Activated CD8-positive, alpha-beta memory T cell treated with anti-CD3 and anti-CD28 coated beads for 36 hours (primary cell): Measurements from ENCODE around the gene EIF4H. TPM values are rescaled to one million over a fixed set of nuclear protein-coding genes. Genes with fewer than 3 reads are reported as not detected.
"Not testable (repeated sequence)": the region's sequence is repeated elsewhere in the genome, so short reads cannot be mapped to it uniquely, and the experiment has no call there.

ENCODE experiments used
- CTCF ChIA-PET: fragments of 350-600 bp; sonication (Branson Sonifier 250); formaldehyde crosslinking; loops from one replicate; lab custom pipeline; 2021; ENCODE audit warnings: antibody characterized with exemption; lab: Charles Lee
- POLR2A ChIA-PET: fragments of 350-600 bp; sonication (Branson Sonifier 250); formaldehyde crosslinking; loops from one replicate; lab custom pipeline; 2021; ENCODE audit warnings: antibody characterized with exemption; lab: Charles Lee
- total RNA-seq, 2 experiments: library from RNA; stranded (reverse); gene quantifications; one replicate each; pipeline ENCODE4 v1.2.3, GENCODE V29; 2021

Gene EIF4H
- total RNA-seq, 2 experiments from 2014 or later: 411 to 415 TPM

DNA sequence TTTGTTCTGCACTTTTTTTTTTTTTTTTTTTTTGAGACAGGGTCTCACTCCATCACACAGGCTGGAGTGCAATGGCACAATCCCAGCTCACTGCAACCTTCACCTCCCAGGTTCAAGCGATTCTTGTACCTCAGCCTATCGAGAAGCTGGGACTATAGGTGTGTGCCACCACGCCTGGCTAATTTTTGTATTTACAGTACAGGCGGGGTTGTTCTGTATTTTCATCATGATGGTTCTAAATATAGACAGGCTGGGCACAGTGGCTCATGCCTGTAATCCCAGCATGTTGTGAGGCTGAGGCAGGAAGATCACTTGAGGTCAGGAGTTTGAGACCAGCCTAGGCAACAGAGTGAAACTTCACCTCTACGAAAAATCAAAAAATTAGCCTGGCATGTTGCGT lies 6.8 kb upstream of the EIF4H start:
- CTCF ChIA-PET, POLR2A ChIA-PET: not testable (repeated sequence)

DNA sequence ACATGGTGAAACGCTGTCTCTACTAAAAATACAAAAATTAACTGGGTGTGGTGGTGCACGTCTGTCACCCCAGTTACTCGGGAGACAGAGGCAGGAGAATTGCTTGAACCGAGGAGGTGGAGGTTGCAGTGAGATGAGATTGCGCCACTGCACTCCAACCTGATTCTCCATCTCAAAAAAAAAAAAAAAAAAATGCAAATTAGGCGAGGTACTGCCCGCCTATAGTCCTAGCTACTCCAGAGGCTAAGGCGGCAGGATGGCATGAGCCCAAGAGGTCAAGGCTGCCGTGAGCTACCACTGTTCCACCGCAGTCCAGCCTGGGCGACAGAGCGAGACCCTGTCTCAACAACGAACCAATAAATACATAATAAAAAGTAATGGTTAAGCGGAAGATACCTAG lies 1.1 kb upstream of the EIF4H start:
- CTCF ChIA-PET: no interaction called here
- POLR2A ChIA-PET: interaction anchor here (0.6 to 2.7 kb wide), 2 partner anchors 89 to 740 kb away, joined by 8 to 19 read pairs; partner anchors contain the start of gene LIMK1

DNA sequence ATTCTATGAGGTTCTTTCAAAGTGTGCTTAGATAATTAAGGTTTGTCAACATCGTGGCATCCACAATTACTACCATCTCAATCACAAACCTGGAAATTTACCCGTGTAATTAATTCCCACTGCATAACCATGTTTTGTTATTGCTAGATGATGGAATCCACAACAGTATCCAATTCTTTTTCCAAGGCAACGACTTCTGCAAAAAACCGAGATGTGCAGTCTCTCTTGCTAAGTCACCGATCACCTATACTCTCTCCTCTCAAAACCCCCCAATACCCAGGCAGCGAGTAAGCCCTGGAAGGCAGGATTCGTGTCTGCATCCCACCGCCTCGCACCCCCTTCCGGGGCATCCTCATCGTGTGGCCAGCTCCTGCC lies 678 bp upstream of the EIF4H start:
- CTCF ChIA-PET: interaction anchor here (0.9 kb wide), 1 partner anchor 255 kb away, joined by 3 read pairs; no protein-coding TSS in a partner anchor
- POLR2A ChIA-PET: interaction anchor here (0.6 to 2.7 kb wide), 3 partner anchors 36 to 740 kb away, joined by 3 to 19 read pairs (median 8); partner anchors contain the start of gene LIMK1

DNA sequence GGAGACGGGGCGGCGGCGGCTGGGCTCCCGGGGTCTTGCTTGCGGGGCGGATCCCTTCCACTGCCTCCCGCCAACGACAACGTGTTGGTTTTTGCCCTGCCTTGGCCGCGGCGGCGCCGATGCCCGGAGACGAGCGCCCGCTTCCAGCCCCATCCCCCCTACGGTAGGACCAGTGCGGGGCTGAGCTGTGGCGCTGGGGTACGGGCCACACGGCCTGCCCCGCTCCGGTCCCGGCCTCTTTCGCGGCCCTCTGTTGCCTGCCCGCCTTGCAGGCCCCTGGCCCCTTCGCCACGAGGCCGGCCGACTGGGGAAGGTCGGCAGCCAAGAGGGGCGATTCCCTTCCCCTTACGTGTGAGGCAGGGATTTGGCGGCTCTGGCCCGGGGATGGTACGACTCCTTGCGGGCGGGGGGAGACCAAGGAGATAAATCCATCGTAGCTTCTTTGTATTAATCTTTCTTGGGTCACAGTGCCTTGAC lies 488 bp downstream of the EIF4H start:
- ChIA-PET POLR2A (interaction anchor here (1.1 to 2.7 kb wide), 3 partner anchors 9 to 91 kb away, joined by 3 to 19 read pairs (median 5); partner anchors contain the start of gene LIMK1), CTCF (interaction anchor here (1.0 to 1.3 kb wide), 2 partner anchors 9 to 32 kb away, joined by 3 to 4 read pairs; no protein-coding TSS in a partner anchor)

DNA sequence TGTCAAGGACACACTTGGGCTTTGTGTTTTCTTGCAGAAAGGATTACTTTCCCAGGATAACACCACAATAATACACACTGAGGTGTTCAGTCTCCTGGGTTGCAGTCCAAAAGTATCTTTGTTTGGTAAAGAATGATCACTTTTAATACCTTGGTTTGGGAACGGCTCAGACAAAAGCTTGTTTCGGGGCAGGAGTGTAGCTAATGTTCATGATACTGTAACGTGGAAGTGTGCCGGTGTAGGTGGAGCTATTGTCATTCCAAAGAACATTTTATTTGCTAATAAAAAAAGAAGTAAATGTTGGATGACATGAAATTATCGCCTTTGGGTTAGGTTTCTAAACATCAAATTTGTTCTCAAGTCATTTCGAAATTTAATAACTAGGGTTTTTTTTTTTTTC lies 1.2 kb downstream of the EIF4H start:
- POLR2A ChIA-PET: interaction anchor here (1.1 to 2.7 kb wide), 3 partner anchors 8 to 92 kb away, joined by 3 to 19 read pairs (median 5); partner anchors contain the start of gene LIMK1
- CTCF ChIA-PET: interaction anchor here (0.9 to 1.3 kb wide), 2 partner anchors 31 to 82 kb away, joined by 4 to 5 read pairs; no protein-coding TSS in a partner anchor

DNA sequence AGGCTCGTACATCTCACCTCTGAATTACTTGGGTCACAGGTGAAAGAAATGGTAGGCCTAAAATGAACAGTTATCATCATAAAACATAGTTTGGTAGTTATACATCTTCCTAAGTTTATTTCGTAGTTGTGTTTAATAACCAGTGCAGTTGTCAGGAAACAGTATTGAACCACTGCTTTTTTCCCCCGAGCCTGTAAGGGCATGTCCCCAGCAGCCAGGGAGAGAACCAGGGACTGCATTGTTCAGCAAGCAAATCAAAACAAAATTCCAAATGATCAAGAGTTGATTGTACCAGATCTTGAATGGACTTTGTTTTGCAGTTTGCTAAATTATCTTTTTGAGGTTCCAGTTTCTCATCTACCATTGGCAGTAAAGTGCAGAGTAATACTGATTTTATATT lies 2.4 kb downstream of the EIF4H start:
- POLR2A ChIA-PET: no interaction called here
- CTCF ChIA-PET: no interaction called here

DNA sequence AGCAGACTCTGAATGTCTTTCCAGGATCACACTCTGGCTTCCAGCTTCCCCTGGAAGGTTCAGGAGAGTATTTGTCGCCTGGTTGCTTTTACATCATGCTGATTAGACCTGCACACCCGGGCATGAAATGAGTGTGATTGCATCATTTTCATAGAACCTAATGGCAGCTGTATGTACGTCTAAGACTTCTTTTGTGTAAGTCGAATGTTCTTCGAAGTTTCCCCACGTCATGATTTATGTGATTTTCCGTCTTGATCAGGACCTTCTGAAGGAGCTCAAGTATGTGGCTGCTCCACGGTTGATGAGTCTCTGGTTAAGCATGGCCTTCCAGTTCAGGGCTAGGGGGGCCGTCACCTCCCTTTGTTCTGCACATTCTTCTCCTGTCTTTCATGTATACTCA lies 4.5 kb downstream of the EIF4H start:
- POLR2A ChIA-PET: interaction anchor here (1.8 kb wide), 1 partner anchor 95 kb away, joined by 5 read pairs; the partner anchor contains the start of gene LIMK1
- CTCF ChIA-PET: interaction anchor here (0.6 to 2.6 kb wide), 2 partner anchors 12 to 28 kb away, joined by 3 to 9 read pairs; no protein-coding TSS in a partner anchor

DNA sequence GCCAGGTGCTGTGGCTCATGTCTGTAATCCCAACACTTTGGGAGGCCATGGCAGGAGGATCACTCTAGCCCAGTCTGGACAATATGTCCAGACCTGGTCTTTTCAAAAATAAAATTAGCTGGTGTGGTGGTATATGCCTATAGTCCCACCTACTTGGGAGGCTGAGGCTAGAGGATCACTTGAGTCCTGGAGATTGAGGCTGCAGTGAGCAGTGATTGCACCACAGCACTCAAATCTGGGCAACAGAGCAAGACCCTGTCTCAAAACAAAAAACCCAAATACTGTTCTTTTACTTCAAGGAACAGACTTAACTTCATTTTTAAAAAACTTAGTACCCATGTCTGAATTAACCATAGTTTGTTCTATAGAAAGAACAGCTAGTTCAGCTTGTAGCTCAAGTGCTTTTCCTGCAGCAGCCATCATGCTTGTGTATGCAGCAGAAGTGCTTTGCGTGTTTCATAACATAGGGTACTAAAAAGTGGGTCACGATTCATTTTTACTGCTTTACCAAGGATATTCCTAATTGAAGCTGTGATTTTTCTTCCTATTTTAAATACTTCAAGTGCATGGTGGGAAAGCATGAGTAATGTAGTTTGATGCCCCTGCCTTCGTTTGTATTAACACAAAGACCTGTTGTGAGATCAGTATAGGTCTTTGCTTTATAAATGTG lies 5.9 kb downstream of the EIF4H start:
- POLR2A ChIA-PET: no interaction called here
- CTCF ChIA-PET: interaction anchor here (0.6 to 2.6 kb wide), 2 partner anchors 26 to 41 kb away, joined by 3 to 9 read pairs; no protein-coding TSS in a partner anchor

DNA sequence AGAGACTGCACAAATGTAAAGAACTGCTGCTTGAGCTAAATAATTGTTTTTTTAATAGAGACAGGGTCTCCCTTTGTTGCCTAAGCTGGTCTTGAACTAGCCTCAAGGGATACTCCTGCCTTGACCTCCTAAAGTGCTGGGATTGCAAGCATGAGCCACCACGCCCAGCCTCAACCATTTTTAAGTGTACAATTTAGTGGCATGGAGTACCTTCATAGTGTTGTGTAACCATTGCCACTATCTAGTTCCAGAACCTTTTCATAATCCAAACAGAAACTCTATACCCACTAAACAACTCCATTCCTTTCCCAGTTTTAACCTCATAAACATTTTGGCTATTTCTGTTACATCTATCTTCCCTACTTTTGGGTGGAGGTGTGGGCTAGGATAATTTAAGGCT lies 6.7 kb downstream of the EIF4H start:
- ChIA-PET POLR2A (no interaction called here), CTCF (no interaction called here)

DNA sequence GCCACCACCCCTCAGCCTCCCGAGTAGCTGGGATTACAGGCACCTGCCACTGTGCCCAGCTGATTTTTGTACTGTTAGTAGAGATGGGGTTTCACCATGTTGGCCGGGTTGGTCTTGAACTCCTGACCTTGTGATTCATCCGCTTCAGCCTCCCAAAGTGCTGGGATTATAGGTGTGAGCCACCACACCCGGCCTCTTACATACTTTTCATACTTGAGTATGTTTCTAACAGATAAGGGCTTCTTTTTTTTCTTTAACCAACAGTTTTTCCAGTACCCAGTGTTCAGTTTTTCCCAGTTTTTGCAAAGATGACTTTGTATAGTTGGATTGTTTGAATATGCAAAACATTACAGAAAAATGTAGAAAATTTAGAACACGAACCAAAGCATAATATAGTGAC lies 7.7 kb downstream of the EIF4H start:
- POLR2A ChIA-PET: no interaction called here
- CTCF ChIA-PET: interaction anchor here (1.3 to 1.4 kb wide), 2 partner anchors 25 to 114 kb away, joined by 4 to 6 read pairs; no protein-coding TSS in a partner anchor

DNA sequence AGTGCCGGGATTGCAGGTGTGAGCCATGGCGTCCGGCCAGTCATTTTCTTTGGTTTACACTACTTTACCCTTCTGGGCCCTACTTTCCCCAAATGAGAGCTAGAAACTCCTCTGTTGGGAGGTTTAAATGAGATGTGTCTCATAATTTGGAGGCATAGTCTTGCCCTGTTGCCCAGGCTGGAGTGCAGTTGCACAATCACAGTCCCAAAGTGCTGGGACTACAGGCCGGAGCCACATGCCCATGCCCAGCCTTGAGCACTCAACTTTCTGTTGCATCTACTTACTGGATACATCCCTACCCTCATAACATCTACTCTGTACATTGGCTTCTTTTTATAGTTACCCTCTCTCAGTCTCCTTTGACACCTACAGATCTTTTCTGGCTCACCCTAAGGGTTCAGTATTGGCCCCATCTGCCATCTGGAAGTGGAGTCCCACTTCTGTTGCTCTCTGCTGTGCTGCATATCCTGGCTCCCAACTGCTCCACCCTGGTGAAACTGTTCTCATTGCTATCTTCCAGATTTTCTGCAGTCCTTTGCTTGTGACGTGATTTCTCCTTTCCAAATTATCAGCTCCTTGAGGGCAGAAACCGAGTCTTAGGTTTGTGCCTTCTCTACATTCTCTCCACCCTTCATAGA lies 8.4 kb downstream of the EIF4H start:
- ChIA-PET CTCF (interaction anchor here (0.5 to 1.5 kb wide), 4 partner anchors 24 to 219 kb away, joined by 3 to 6 read pairs (median 4); no protein-coding TSS in a partner anchor), POLR2A (no interaction called here)

DNA sequence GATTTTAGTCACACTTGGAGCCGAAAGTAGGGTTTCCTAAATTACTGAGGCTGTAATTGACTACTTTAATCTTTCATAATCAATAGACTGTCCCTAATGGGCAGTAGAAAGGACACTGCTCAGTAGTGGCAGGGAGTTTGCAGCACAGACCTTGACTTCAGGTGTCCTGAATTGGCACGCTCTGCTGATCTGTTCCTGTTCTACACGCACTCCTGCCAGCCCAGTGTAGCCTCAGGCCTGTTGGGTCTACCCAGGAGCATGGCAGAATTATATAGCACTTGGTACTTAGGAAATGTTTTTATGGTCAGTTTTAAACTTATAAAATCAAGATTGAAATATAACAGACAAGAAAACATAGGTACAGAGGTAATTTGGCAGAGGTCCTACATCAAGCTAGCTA lies 9.0 kb downstream of the EIF4H start:
- POLR2A ChIA-PET: interaction anchor here (1.0 to 1.4 kb wide), 3 partner anchors 8 to 99 kb away, joined by 3 to 5 read pairs (median 4); partner anchors contain the start of gene LIMK1
- CTCF ChIA-PET: interaction anchor here (0.5 to 1.5 kb wide), 5 partner anchors 9 to 218 kb away, joined by 3 to 5 read pairs (median 3); partner anchors contain the start of gene EIF4H

DNA sequence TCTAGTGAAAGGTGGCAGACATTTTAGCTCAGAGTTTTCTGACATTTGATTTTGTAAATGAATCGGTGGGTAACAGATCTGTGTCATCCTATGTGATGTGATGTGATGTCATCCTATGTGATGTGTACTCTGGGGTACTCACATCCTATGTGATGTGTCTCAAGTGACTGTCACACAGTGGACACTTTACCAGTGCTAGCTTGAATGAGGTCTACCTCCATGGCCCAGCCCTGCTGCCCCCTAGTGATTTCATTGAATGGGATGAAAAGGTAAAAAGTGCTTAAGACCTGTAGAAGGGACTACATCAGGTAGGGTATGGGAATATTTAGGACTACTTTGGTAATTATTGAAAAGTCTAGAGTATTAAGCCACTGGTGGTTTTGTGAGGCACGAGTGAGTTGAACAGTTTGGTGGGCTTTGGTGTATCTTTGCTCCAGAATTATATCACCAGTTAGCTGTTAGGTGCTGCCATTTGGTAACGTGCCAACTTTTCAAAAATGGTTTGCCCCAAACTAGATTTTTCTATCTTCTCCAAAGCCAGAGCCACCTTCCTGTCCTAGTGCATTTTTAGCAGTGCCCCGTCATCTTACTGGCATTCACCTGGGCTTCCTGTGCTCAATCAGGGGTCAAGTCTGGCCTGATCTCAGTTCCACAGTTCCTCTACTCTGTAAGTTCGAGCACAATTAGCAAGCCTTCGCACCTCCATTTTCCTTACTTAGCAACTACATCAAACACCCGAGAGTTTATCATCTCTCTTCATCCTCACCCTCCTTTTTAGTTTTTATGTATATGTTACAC lies 9.7 kb downstream of the EIF4H start:
- POLR2A ChIA-PET: interaction anchor here (0.6 to 1.4 kb wide), 4 partner anchors 9 to 217 kb away, joined by 3 to 5 read pairs (median 4); partner anchors contain the start of gene LIMK1
- CTCF ChIA-PET: interaction anchor here (0.5 to 1.5 kb wide), 5 partner anchors 9 to 217 kb away, joined by 3 to 5 read pairs (median 4); partner anchors contain the start of gene EIF4H

DNA sequence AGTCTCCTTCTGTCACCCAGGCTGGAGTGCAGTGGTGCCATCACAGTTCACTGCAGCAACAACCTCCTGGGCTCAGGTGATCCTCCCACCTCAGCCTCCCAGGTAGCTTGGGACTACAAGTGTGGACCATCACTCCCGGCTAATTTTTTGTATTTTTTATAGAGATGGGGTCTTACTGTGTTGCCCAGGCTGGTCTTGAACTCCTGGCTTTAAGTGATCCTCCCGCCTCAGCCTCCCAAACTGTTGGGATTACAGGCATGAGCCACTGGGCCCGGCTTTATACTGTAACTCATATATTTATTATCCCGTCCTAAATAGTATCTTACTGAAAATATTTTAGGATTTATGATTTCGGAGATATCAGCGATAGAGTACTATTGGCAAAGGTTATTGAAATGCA lies 10.9 kb downstream of the EIF4H start:
- CTCF ChIA-PET: no interaction called here
- POLR2A ChIA-PET: no interaction called here

DNA sequence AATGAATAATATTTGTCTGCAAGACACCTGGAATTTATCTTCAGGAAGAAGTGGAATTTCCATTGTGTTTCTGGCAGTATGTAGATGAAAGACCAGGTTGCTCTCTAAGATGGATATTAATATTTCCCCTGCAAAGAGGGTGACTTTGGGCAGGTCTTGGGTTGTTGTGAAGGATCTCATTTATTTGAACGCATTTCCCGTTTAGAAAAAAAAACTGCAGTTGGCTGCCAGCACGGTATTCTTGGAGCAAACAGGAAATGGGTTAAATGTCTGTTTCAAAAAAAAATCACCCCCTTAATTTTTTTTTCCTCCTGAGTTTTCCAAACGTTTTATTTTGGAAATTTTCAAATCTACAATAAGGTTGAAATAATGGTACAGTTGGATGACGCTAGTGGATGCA lies 11.5 kb downstream of the EIF4H start:
- CTCF ChIA-PET: no interaction called here
- POLR2A ChIA-PET: no interaction called here

DNA sequence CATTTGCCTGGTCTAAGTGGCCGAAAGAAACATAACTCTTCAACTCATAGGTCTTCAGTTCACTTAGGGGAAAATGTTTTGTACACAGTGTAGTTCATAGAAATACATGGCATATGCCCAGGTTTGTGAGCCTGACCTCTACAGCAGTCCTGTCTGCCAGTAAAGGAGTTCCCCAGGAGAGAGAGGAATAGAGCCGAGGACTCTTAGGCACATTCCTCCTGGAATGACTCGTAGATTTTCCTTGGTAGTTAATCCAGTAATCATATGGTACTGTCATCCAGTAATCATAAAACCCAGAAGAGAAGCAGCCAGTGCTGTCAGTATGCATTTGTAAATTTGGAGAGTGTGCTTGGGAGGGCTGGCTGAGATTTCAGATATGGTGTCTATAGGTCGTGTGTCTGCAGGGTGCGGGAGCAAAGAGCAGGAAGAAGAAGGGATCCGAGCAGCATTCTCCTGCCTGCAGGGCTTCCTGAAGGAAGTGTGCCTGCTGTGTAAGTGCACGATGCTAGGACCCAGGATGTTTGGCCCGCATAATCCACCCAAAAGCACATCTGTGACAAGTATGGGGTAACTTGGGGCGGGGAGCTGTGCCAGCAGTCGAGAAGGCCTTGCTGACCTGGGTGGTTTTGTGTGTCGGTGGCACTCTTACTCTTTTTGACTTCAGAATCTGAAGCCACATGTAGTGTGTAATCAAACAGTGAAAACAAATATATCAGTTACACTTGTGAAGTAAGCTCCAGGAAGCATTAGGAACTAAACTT lies 13.9 kb downstream of the EIF4H start:
- POLR2A ChIA-PET: no interaction called here
- CTCF ChIA-PET: interaction anchor here (1.4 kb wide), 1 partner anchor 19 kb away, joined by 5 read pairs; no protein-coding TSS in a partner anchor

DNA sequence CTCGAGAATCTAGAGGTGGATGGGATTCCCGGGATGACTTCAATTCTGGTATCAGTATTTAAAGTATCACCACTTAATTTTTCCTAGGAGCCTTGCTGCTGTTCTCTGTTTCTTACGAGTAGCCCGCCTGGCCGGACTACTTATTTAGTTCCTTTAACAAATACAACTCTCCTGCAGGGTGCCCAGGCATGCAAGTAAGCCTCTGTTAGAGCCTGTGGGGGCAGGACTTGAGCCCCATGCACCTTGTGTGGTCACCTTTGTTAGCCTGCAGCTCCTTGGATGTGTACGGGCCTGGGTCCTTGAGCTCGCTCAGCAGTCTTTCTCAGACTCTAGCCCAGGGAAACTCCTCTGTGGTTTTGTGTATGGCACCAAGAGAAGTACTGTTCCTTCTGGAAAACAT lies 16.1 kb downstream of the EIF4H start:
- CTCF ChIA-PET: interaction anchor here (1.0 to 1.1 kb wide), 2 partner anchors 10 to 211 kb away, joined by 3 to 4 read pairs; no protein-coding TSS in a partner anchor
- POLR2A ChIA-PET: no interaction called here

DNA sequence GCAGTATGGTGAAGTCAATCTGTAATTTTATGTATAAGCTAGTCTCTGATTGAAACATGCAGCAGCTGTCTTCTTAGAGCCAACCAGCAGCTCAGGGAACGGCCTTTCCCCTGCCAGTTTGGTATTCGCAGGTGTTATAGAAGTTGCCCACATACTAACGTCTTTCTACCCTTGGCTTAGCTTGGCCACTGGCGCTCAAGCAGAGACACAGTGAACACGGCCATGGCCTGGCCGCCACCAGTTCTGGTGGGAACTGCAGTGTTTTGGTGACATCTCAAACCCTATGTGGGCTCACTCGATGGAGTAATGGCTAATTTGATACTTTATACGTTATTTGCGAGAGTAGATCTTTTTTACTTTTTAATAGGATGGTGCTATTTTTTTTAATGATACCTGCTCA lies 17.1 kb downstream of the EIF4H start:
- POLR2A ChIA-PET: no interaction called here
- CTCF ChIA-PET: interaction anchor here (0.6 to 1.0 kb wide), 3 partner anchors 10 to 15 kb away, joined by 3 read pairs; no protein-coding TSS in a partner anchor
